NCI-H146 treated with DMSO at 0.1 percent for 48 hours (cell line): ENCODE measurements around the gene UNC45A.
"Not testable (repeated sequence)": the region's sequence is repeated elsewhere in the genome, so short reads cannot be mapped to it uniquely, and the experiment has no call there.

Experiments used
- DNase-seq: peaks from one replicate; lab custom pipeline; 2025; ENCODE audit not compliant: unreplicated experiment; lab: John Stamatoyannopoulos, UW

The UNC45A gene

GRCh38 chr15:90915808-90916440 is 19.2 kb upstream of the UNC45A start:
- no peak for DNase-seq

GRCh38 chr15:90916461-90916860 is 18.6 kb upstream of the UNC45A start:
- no peak for DNase-seq

GRCh38 chr15:90917569-90917968 is 17.5 kb upstream of the UNC45A start:
- DNase-seq: no peak

DNA sequence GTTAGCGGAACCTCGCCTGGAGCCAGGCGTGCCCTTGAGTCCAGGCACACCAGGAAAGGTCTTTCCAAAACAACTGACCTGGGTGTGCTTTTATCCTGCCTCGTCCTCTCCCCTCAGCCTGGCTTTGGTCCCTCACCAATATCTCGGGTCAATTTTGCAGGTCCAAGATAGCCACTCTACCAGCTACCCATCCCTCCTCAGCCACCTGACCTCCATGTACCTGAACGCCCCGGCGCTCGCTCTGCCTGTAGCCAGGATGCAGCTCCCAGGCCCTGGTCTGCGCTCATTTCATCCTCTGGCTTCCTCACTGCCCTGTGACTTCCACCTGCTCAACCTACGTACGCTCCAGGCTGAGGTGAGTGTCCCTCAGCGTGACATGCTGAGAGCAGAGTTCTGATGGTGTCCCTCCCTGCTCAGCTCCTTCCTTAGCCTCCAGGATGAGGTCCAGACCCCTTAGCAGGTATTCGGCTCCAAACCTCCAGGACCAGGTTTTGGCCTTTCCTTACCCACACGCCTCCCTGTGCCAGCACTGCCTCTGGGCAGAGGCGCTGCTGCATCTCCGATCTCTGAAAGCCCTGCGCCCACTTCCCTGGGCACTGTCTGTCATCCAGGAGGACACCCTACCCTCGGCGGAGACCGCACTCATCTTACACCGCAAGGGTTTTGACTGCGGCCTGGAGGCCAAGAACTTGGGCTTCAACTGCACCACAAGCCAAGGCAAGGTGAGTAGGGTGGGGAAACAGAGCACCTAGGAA is 16.9 kb upstream of the UNC45A start:
- DNase-seq: no peak

GRCh38 chr15:90918835-90919234 is 16.2 kb upstream of the UNC45A start:
- DNase-seq: no peak

DNA sequence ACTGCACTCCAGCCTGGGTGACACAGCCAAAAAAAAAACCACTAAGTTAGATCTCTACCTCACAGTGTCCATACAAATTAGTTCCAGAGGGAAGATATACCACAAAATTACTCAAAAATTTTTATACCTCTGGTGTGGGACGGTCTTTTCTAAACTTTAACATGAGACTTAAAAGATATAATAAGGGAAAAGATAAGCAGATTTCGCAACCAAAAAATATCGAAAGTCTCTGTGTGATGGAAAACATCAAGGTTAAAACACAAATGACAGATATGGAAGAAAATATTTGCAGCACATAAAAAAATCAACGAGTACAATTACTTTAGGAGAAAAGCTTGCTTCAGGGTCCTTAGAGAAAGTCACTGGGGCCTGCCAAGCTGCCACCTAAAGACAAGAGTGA is 13.2 kb upstream of the UNC45A start:
- DNase-seq: no peak

DNA sequence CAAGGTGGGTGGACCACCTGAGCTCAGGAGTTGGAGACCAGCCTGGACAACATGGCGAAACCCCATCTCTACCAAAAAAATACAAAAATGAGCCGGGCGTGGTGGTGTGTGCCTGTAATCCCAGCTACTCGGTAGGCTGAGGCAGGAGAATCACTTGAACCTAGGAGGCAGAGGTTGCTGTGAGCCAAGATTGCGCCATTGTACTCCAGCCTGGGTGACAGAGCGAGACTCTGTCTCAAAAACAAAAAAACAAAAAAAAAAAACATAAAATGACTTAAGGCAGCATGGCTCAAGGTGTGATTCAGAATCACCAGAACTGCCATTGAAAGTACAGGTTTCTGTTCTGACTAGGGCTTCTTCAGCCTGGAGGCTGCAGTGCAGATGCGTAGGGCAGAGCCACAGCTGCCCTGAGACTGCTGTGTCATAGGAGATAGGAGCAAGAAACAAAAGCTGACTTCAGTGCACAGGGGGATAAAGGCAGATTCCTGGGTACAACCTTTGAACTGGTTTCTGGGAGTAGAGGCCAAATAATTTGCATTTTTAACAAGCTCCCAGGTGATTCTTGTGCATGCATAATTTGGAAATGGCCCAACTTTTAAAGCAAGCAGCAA is 12.3 kb upstream of the UNC45A start:
- not testable (repeated sequence) for DNase-seq

DNA sequence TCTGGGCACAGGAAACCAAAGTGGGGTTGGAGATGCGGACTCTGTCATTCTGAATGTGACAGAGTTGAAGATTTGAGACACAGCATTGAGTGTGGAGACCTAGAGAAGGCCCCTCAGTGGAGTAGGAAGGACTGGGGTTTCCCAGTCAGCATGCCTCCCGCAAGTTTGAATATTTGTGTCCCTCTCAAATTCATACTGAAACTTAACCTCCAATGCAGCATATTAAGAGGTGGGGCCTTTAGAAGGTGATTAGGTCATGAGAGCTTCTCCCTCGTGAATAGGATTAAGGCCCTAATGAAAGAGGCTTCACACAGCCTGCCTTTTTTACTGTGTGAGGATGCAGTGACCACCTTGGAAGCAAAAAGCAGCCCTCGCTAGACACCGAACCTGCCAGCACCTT is 10.7 kb upstream of the UNC45A start:
- no peak for DNase-seq

- DNase-seq: not testable (repeated sequence)
Observed at GRCh38 chr15:90926766-90927165, 8.3 kb upstream of the UNC45A start.

DNA sequence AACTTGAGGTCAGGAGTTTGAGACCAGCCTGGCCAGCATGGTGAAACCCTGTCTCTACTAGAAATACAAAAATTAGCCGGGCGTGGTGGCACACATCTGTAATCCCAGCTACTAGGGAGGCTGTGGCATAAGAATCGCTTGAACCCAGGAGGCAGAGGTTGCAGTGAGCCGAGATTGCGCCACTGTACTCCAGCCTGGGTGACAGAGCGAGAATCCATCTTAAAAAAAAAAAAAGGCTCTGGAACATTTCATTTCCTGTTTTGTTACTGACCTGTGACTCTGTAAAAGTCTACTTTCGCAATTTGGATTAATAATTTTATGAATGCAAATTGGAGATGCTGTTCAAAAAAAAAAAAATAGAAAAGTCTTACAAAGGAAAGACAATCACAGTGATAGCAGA is 7.0 kb upstream of the UNC45A start:
- not testable (repeated sequence) for DNase-seq

GRCh38 chr15:90929246-90930019 is 5.7 kb upstream of the UNC45A start:
- DNase-seq: no peak

- DNase-seq: no peak
Observed at GRCh38 chr15:90930861-90931574, 4.1 kb upstream of the UNC45A start.

- DNase-seq: no peak
Observed at GRCh38 chr15:90931575-90931827, 3.6 kb upstream of the UNC45A start.

DNA sequence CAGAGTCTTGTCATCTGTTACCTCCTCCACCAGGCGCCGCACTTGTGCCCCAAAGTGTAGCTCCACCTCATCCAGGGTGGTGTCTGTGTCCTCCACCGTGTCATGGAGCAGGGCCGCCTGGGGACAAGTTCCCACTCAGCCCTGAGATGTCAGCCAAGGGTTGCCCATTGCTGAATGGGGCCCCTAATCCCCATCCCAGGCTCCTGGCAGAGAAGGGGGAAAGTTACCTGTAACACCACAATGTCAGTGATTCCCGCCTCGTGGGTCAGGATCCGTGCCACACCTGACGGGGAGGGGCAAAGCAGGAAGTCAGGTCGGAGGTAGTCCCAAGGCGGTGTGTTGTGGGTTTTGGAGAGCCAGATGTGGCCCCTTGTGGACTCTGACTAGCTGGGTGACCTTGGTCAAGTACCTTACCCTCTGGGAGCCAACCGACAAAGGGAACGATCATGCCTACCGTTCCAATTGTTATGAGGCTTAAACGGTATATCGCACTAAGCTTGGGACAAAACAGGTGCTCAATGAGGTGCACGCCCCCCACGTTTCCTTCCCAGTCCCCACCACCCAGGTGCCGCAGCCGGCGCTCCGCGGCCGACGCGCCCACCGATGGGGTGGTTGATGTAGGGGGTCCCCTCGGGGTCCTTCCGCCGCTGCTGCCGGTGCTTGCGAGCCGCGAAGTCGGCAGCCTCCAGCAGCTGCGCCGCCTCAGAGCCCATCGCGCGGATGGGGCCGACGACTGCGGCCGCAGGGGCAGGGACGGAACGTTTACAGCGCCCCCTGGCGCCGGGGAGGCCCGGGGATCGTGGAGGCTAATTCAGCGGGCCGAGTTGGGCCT is 3.0 kb upstream of the UNC45A start, which contains the start of gene HDDC3:
Gene HDDC3, minus strand, starts transcription at position 722 of the 832 bp plus-strand sequence. Its CDS starts 9 bp downstream, at position 713.
- peak; percentile 52 for DNase-seq

- no peak for DNase-seq
Observed at GRCh38 chr15:90932660-90932991, 2.5 kb upstream of the UNC45A start.

DNA sequence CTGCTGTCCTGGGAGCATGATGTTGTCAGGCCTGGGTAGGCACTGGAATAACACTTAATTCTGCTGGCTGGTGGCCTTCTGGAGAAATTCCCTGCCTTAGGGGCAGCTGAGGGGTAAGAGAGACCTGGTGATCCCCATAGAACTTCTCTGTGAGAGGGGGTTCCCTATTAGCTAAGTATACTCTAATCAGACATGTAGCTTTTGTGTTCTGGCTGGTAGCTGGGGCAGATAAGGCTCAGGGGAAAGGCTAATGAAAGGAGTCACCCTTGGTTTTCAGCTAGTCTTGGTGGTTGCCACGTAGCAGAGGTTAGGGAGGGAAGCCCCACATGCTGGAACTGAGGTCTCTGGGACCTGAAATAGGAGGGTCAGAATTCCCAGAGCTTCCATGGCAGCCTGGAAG is 1.8 kb upstream of the UNC45A start:
- DNase-seq: no peak

DNA sequence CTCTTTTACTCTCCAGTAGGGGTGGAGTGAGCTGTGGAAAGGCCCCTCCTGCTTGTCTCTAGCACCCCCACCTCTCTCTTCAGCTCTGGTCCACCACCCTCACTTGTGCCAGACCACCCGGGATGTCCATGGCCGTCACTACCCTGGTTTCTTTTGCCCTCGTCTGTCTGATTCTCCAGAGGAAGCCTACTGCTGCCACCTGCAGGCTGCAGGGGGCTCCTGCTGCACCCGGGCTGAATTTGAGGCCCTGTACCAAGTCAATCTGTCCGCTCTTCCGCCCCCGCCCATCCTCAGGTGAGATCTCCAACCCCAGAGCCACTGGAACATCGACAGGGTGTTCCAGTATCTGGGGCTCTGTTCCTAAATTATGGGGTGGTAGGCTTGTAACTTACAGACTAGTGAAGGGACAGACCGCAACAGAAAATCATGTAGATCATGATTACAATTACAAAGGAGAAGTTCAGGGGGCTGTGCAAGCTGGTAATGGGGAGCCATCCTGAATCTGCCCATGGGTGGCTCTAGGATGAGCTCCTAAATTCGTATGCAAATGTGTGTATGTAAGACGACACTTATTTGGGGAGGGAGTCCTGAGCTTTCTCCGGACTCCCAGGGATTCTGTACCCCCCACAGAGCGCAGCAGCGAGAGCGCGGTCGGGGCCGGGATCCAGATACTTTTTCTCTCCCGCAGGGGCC is 683 bp upstream of the UNC45A start:
- DNase-seq: peak; percentile 75

DNA sequence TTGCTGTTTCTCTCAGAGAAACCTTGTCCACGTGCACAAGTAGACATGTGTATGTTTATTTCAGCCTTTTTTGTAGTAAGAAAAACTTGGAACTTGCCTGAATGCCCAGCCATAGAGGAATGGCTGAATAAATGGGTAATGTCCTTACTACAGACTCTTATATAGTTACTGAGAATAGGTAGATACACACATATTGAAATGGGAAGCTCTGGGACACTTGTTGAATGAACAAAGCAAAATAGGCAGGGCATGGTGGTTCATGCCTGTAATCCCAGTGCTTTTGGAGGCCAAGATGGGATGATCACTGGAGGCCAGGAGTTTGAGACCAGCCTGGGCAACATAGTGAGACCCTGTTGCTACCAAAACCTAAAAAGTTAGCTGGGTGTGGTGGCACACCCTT is 1.7 kb downstream of the UNC45A start:
- no peak for DNase-seq

- no peak for DNase-seq
Observed at GRCh38 chr15:90938261-90938660, 3.2 kb downstream of the UNC45A start.

DNA sequence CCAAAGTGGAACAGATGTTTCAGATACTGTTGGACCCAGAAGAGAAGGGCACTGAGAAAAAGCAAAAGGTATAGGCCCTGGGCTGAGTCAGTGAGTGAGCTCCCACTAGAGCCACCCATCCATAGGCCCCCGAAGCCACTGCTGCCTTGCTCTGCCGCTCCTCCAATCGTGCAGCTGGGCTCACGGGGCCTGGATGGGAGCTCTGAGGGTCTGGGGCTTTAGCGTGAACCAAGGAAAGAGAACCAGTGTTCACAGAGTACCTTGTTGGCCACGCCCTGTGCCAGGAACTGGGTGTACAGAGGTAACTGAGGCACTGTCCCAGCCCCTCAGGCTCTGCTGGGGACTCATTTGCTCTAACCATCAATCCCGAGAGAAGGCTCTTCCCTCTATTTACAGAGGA is 4.7 kb downstream of the UNC45A start:
- DNase-seq: no peak
